Measurements from ENCODE around the gene VWA2. TPM values are rescaled to one million over a fixed set of nuclear protein-coding genes. Genes with fewer than 3 reads are reported as not detected.

VWA2 gene
- total and polyA plus RNA-seq, 7 experiments from 2014 or later: 0.11 to 0.27 TPM; not detected in 5

- DNase-seq: no peak
- no peak overlapping the region for H3K27ac Mint-ChIP-seq
- H3K36me3 ChIP-seq (ENCODE audit: control insufficient read depth in 2 of 3, insufficient read depth in 3 of 3, low read length in 3 of 3): no peaks in the 10 kb centered on the region
- no peaks in the 10 kb centered on the region for H3K9me3 Mint-ChIP-seq
- H3K9me3 ChIP-seq (ENCODE audit: control insufficient read depth in 2 of 3, low read length in 3 of 3): no peaks in the 10 kb centered on the region
- POLR2A ChIA-PET: interaction anchor here (0.6 kb wide), 1 partner anchor 127 kb away, joined by 3 read pairs; no protein-coding TSS in a partner anchor
- no peak overlapping the region for H3K4me3 ChIP-seq (ENCODE audit: low read length)
- no peaks in the 10 kb centered on the region for H3K27me3 ChIP-seq (ENCODE audit: control insufficient read depth in 2 of 2, insufficient read depth in 2 of 2, low read length in 2 of 2)
- peaks cover 0 to 6% (median 0%) of the 10 kb centered on the region in 5 donors for H3K27me3 Mint-ChIP-seq
- intact Hi-C loops (cut with micrococcal nuclease): no loop called here
- no peaks in the 10 kb centered on the region for H3K36me3 Mint-ChIP-seq
- no peak overlapping the region for H3K4me3 Mint-ChIP-seq
- no peak for ATAC-seq
- CTCF ChIA-PET: no interaction called here
- H3K4me1 ChIP-seq (ENCODE audit: control insufficient read depth in 2 of 2, insufficient read depth in 2 of 2, low read length in 2 of 2): no peaks in the 10 kb centered on the region
- H3K4me1 Mint-ChIP-seq: peaks cover 0 to 31% (median 0%) of the 10 kb centered on the region in 7 donors
- H3K27ac ChIP-seq (ENCODE audit: low read depth, low read length): no peak overlapping the region
Observed at GRCh38 chr10:114335614-114336013, 96.6 kb downstream of the VWA2 start.

- no peaks in the 10 kb centered on the region for H3K4me1 ChIP-seq (ENCODE audit: control insufficient read depth in 2 of 2, insufficient read depth in 2 of 2, low read length in 2 of 2)
- Mint-ChIP-seq H3K4me1 (peaks cover 0 to 31% (median 0%) of the 10 kb centered on the region in 7 donors), H3K4me3 (no peak overlapping the region), H3K9me3 (no peaks in the 10 kb centered on the region), H3K27me3 (peaks cover 0 to 6% (median 0%) of the 10 kb centered on the region in 5 donors), H3K36me3 (no peaks in the 10 kb centered on the region), H3K27ac (no peak overlapping the region)
- intact Hi-C loops (cut with micrococcal nuclease): no loop called here
- DNase-seq: no peak
- CTCF ChIA-PET: no interaction called here
- POLR2A ChIA-PET: no interaction called here
- H3K9me3 ChIP-seq (ENCODE audit: control insufficient read depth in 2 of 3, low read length in 3 of 3): no peaks in the 10 kb centered on the region
- no peaks in the 10 kb centered on the region for H3K27me3 ChIP-seq (ENCODE audit: control insufficient read depth in 2 of 2, insufficient read depth in 2 of 2, low read length in 2 of 2)
- no peak overlapping the region for H3K27ac ChIP-seq (ENCODE audit: low read depth, low read length)
- no peak overlapping the region for H3K4me3 ChIP-seq (ENCODE audit: low read length)
- no peak for ATAC-seq
- no peaks in the 10 kb centered on the region for H3K36me3 ChIP-seq (ENCODE audit: control insufficient read depth in 2 of 3, insufficient read depth in 3 of 3, low read length in 3 of 3)
Observed at GRCh38 chr10:114336823-114337509, 97.9 kb downstream of the VWA2 start.

- ChIA-PET POLR2A (no interaction called here), CTCF (no interaction called here)
- DNase-seq: no peak
Observed at GRCh38 chr10:114337510-114338462, 98.7 kb downstream of the VWA2 start.

GRCh38 chr10:114340816-114341215 is 101.8 kb downstream of the VWA2 start:
- no peaks in the 10 kb centered on the region for H3K9me3 ChIP-seq (ENCODE audit: control insufficient read depth in 2 of 3, low read length in 3 of 3)
- intact Hi-C loops (cut with micrococcal nuclease): no loop called here
- Mint-ChIP-seq H3K27ac (no peak overlapping the region), H3K27me3 (no peaks in the 10 kb centered on the region), H3K9me3 (peaks cover 0 to 2% (median 0%) of the 10 kb centered on the region in 11 donors), H3K4me1 (peaks cover 0 to 22% (median 0%) of the 10 kb centered on the region in 7 donors), H3K4me3 (no peak overlapping the region), H3K36me3 (no peaks in the 10 kb centered on the region)
- no peak for ATAC-seq
- H3K4me1 ChIP-seq (ENCODE audit: control insufficient read depth in 2 of 2, insufficient read depth in 2 of 2, low read length in 2 of 2): no peaks in the 10 kb centered on the region
- H3K27me3 ChIP-seq (ENCODE audit: control insufficient read depth in 2 of 2, insufficient read depth in 2 of 2, low read length in 2 of 2): no peaks in the 10 kb centered on the region
- POLR2A ChIA-PET: no interaction called here
- CTCF ChIA-PET: no interaction called here
- DNase-seq: no peak
- H3K27ac ChIP-seq (ENCODE audit: low read depth, low read length): no peak overlapping the region
- H3K4me3 ChIP-seq (ENCODE audit: low read length): no peak overlapping the region
- H3K36me3 ChIP-seq (ENCODE audit: control insufficient read depth in 2 of 3, insufficient read depth in 3 of 3, low read length in 3 of 3): no peaks in the 10 kb centered on the region

More at GRCh38 chr10:114337510-114338462, 98.7 kb downstream of the VWA2 start:
- Mint-ChIP-seq H3K36me3 (no peaks in the 10 kb centered on the region), H3K4me3 (no peak overlapping the region), H3K9me3 (no peaks in the 10 kb centered on the region), H3K27me3 (peaks cover 0 to 6% (median 0%) of the 10 kb centered on the region in 5 donors), H3K4me1 (peaks cover 0 to 31% (median 0%) of the 10 kb centered on the region in 7 donors), H3K27ac (no peak overlapping the region)
- H3K9me3 ChIP-seq (ENCODE audit: control insufficient read depth in 2 of 3, low read length in 3 of 3): no peaks in the 10 kb centered on the region
- no peak overlapping the region for H3K27ac ChIP-seq (ENCODE audit: low read depth, low read length)
- no peaks in the 10 kb centered on the region for H3K36me3 ChIP-seq (ENCODE audit: control insufficient read depth in 2 of 3, insufficient read depth in 3 of 3, low read length in 3 of 3)
- peak; percentile 29 for ATAC-seq
- H3K4me1 ChIP-seq (ENCODE audit: control insufficient read depth in 2 of 2, insufficient read depth in 2 of 2, low read length in 2 of 2): no peaks in the 10 kb centered on the region
- H3K4me3 ChIP-seq (ENCODE audit: low read length): no peak overlapping the region
- intact Hi-C loops (cut with micrococcal nuclease): no loop called here
- H3K27me3 ChIP-seq (ENCODE audit: control insufficient read depth in 2 of 2, insufficient read depth in 2 of 2, low read length in 2 of 2): no peaks in the 10 kb centered on the region

Other genes starting within 250 kb of the VWA2 start
- gene ADRB1, start 195.4 kb upstream of the VWA2 start, total RNA-seq: under 1 TPM in 2 of 5 experiments, not detected in 3; 0.29 to 0.64 TPM
- gene ADRB1, start 195.4 kb upstream of the VWA2 start, polyA plus RNA-seq: not detected
- 10 to 100 TPM; 18.6 to 42.9 (median 34.5) TPM for gene CCDC186, start 65.1 kb upstream of the VWA2 start, total RNA-seq
- gene CCDC186, start 65.1 kb upstream of the VWA2 start, polyA plus RNA-seq: 10 to 100 TPM; 20.8 to 22.0 TPM
- gene TDRD1, start 59.9 kb upstream of the VWA2 start, total RNA-seq: under 1 TPM in 4 of 5 experiments, not detected in 1; 0.05 to 0.49 (median 0.22) TPM
- gene TDRD1, start 59.9 kb upstream of the VWA2 start, polyA plus RNA-seq: under 1 TPM; 0.15 to 0.41 TPM
- 1 to 10 TPM in 3 of 5 experiments, under 1 TPM in 2; 0.56 to 3.0 (median 1.5) TPM for gene AFAP1L2, start 165.2 kb downstream of the VWA2 start, total RNA-seq
- gene AFAP1L2, start 165.2 kb downstream of the VWA2 start, polyA plus RNA-seq: 1 to 10 TPM in 1 of 2 donors, under 1 TPM in 1; 0.66 to 1.6 TPM

Data from naive thymus-derived CD4-positive, alpha-beta T cell (primary cell).